Fibroblast of villous mesenchyme (primary cell): ENCODE measurements around the gene NR1D2. TPM values are rescaled to one million over a fixed set of nuclear protein-coding genes. Genes with fewer than 3 reads are reported as not detected.
A peak's percentile ranks its signal among the peaks of the same experiment; 100 is the strongest.
"Not testable (repeated sequence)": the region's sequence is repeated elsewhere in the genome, so short reads cannot be mapped to it uniquely, and the experiment has no call there.

ENCODE experiments used
- DNase-seq: peaks from one replicate; pipeline ENCODE4 v3.0.0-alpha.2; 2010; ENCODE audit warnings: low read depth
- H3K4me3 ChIP-seq: 2 replicates; pipeline ENCODE4 v1.5.1; 2011; ENCODE audit warnings: low read depth, mild to moderate bottlenecking, low read length
- total RNA-seq: library from RNA; depleted of rRNA; stranded (reverse); fragments of >200 nt; gene quantifications from 2 replicates; pipeline ENCODE4 v1.2.3, GENCODE V29; 2012
- TF ChIP-seq, protein P1 (sequence below): IDR thresholded peaks from 2 replicates; pipeline ENCODE4 v1.5.1; 2012; ENCODE audit warnings: low read depth, mild to moderate bottlenecking, low read length; ENCODE audit not compliant: insufficient read depth

NR1D2 gene
- total RNA-seq, 1 donor, result 35.8 TPM

DNA sequence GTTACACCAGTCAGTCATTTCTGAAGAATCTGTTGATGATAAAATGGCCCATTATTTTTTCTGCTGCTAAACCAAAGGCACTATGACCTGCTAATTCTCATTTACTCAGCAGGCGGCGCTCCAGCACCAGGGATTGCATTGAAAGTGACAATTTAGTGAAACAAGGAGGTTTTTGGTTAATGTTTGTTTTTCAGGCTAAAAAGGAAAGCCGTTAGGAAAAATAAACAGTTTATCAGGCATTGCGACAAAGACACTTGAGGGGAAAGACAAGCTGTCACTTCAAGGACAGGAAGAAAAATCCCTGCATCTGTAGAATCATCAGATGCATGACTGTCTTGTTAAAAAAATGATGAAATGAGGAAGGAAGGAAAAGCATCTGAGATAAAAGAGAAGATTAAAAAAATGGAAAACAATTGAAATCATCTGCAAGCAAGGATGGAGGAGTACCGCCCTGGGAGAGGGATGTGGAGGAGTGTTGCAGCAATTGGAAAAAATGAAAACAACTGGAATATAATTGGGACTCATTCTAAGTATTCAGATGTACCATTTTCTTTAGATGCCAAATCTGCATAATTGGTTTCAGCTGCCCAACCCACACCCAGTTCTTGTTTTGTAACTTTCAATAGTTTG lies 54.0 kb downstream of the NR1D2 start:
- no peak overlapping the region for H3K4me3 ChIP-seq
- TF ChIP-seq, protein P1, sequence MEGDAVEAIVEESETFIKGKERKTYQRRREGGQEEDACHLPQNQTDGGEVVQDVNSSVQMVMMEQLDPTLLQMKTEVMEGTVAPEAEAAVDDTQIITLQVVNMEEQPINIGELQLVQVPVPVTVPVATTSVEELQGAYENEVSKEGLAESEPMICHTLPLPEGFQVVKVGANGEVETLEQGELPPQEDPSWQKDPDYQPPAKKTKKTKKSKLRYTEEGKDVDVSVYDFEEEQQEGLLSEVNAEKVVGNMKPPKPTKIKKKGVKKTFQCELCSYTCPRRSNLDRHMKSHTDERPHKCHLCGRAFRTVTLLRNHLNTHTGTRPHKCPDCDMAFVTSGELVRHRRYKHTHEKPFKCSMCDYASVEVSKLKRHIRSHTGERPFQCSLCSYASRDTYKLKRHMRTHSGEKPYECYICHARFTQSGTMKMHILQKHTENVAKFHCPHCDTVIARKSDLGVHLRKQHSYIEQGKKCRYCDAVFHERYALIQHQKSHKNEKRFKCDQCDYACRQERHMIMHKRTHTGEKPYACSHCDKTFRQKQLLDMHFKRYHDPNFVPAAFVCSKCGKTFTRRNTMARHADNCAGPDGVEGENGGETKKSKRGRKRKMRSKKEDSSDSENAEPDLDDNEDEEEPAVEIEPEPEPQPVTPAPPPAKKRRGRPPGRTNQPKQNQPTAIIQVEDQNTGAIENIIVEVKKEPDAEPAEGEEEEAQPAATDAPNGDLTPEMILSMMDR, result peak; percentile 96

DNA sequence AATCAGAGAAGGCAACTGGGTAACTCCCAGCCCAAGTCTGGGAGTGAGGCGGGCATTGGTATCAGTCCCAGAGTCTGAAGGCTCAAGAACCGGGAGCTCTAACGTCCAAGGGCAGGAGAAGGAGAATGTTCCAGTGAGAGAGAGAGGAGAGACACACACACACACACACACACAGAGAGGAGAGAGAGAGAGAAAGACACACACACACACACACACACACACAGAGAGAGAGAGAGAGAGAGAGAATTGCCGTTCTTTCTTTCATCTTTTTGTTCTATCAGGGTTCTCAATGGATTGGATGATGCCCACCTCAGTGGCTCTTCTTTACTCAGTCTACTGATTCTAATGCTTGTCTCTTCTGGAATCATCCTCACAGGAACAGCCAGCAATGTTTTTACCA lies 57.0 kb downstream of the NR1D2 start:
- no peak for DNase-seq
- TF ChIP-seq, protein P1, result no peak
- H3K4me3 ChIP-seq, result no peak overlapping the region

More for the DNA sequence above, 54.0 kb downstream of the NR1D2 start:
- peak; percentile 71 for DNase-seq

DNA sequence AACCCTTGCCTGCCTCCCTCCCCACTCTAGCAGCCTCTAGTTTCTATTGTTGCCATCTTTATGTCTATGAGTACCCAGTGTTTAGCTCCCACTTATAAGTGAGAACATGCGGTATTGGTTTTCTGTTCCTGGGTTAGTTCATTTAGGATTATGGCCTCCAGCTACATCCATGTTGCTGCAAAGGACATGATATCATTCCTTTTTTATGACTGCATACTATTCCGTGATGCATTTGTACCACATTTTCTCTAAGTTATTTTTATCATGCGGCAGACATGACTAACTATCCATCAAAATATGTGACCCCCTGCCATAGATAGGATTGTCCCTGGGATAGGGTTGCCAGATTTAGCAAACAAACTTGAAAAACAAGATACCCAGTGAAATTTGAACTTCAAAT lies 58.4 kb downstream of the NR1D2 start:
- no peak for DNase-seq
- H3K4me3 ChIP-seq, result no peak overlapping the region
- TF ChIP-seq, protein P1, result no peak

DNA sequence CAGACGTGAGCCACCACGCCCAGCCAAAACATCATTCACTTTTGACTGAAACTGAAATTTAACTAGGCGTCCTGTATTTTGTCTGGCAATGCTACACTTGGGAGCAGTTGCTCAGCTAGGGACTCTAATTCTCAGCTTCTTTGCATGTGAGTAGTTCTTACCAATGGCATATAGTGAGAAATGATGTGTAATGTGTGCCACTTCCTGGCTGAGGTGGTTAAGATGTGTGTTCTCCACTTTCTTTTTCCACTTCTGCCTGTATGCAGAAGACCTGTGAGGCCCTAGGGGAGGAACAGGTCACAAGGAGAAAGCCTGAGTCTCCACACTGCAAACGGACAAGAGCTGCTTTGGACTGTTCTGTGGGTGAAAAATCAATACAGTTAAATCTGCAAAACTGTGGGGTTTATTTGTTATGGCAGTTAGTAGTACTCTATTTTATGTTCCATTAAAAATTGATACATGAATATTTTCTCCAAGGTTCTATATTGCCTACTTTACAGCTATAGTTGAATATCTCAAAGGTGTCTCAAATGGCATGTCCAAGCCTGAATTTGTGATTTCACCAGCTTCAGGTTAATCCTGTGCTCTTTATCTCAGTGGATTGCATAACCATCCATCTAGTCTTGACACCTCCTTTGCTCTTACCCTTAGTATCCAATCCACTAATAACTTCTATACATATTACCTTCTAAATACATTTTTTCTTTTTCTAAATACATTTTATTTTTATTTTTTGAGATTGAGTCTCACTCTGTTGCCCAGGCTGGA lies 59.3 kb downstream of the NR1D2 start:
- no peak for DNase-seq
- TF ChIP-seq, protein P1, result no peak
- no peak overlapping the region for H3K4me3 ChIP-seq

DNA sequence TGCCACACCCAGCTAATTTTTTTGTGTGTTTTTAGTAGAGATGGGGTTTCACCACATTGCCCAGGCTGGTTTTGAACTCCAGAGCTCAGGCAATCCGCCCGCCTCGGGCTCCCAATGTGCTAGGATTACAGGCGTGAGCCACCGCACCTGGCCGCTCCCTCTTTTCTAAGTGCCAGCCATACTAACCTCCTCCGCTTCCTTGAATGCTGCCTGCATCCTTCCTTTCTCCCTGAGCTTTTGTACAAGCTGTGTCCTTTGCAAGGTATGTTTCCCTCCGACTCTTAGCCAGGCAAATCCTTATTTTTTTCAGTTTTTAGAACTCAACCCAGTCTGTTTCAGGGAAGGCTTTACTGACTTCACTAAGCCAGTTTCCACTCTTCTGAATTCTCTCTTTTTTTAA lies 60.6 kb downstream of the NR1D2 start:
- H3K4me3 ChIP-seq, result no peak overlapping the region
- TF ChIP-seq, protein P1, result no peak
- DNase-seq, result no peak

DNA sequence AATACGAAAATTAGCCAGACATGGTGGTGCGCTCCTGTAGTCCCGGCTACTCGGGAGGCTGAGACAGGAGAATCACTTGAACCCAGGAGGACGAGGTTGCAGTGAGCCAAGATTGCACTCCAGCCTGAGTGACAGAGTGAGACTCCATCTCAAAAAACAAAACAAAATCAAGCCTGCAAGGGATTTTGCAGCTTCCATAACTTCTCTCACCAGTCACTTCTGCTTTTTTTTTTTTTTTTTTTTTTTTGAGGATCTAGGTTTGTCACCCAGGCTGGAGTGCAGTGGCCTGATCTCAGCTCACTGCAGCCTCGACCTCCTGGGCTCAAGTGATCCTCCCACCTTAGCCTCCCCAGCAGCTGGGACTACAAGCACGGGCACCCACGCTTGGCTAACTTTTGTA lies 65.7 kb downstream of the NR1D2 start:
- DNase-seq, H3K4me3 ChIP-seq: not testable (repeated sequence)

DNA sequence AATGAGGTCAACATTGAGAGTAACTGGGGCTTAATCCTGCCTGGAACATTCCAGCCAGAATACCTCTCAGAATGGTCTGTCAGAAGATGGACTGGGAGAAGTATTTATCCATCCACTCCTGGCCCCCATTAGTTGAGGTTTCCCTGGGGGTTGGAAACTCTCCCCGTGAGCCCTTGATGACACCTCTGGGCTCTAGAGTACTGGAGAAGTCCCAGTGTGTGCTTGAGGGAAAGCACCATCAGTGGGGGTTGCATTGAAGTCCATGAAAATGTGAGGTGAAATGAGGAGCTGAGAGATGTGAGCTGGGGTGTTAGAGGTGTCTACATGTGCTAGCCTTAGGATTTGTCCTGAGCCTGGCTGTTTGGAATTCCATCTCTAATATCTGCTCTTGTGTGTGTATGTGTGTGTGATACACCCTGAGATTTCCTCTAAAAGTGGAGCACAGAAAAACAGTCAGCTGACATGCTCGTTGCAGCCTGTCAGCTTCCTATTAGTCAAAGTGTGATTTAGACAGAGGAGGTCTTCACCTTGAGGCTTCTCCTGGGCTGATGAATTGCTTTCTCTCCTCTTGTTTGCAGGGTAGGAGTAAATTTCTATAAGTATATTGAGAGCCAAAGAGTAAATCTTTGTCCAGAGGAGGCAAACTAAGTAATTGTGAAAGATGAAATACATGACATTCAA lies 67.6 kb downstream of the NR1D2 start:
- TF ChIP-seq, protein P1, result no peak
- H3K4me3 ChIP-seq, result no peak overlapping the region
- peak; percentile 6 for DNase-seq
